Measurements from ENCODE around the gene MIP.

GRCh38 chr12:56479625-56480024 is 25.2 kb upstream of the MIP start:
- TF ChIP-seq CTCF (conservative IDR thresholded peaks at IDR 0.05; ENCODE audit: low read length) (no peak), EZH2phosphoT487 (IDR thresholded peaks at IDR 0.05; ENCODE audit: borderline replicate concordance) (no peak)
